Tibial artery (tissue), 4 donors: ENCODE results near the gene CXCR1.
"Not testable (repeated sequence)": the region's sequence is repeated elsewhere in the genome, so short reads cannot be mapped to it uniquely, and the experiment has no call there.

Source experiments
- DNase-seq, 2 donors: peaks; one replicate each; pipeline ENCODE4 v3.0.0-alpha.2; 2019
- H3K27ac ChIP-seq, 2 donors: fragments of 200-600 bp; sonication (generic) in 1 of 2; 1 replicate in 1 of 2; 2 replicates in 1 of 2; pipeline ENCODE4 v1.5.1; 2018 to 2019; ENCODE audit warnings: mild to moderate bottlenecking in 1 of 2
- H3K27me3 ChIP-seq, 2 donors: fragments of 200-600 bp; sonication (generic) in 1 of 2; one replicate each; pipeline versions ENCODE4 v1.5.1 to v1.6.0; 2016 to 2019
- H3K36me3 ChIP-seq, 3 donors: fragments of 200-600 bp; sonication (generic) in 2 of 3; one replicate each; pipeline ENCODE4 v1.5.1; 2016 to 2019; ENCODE audit warnings: mild to moderate bottlenecking in 2 of 3
- H3K4me1 ChIP-seq, 4 donors: fragments of 200-600 bp; sonication (generic) in 2 of 4; 1 replicate in 3 of 4; 2 replicates in 1 of 4; pipeline ENCODE4 v1.5.1; 2016 to 2019
- H3K4me3 ChIP-seq, 2 donors: fragments of 200-600 bp; sonication (generic) in 1 of 2; 1 replicate in 1 of 2; 2 replicates in 1 of 2; pipeline ENCODE4 v1.5.1; 2018 to 2019; ENCODE audit warnings: mild to moderate bottlenecking in 2 of 2
- H3K9me3 ChIP-seq, 3 donors: fragments of 200-600 bp; sonication (generic) in 1 of 3; one replicate each; pipeline ENCODE4 v1.5.1; 2016 to 2019
- intact Hi-C: fragments of 100-400 bp; cut with DNase I; formaldehyde crosslinking; loops from one replicate; pipeline ENCODE4 v1.15.0; 2023; ENCODE audit warnings: low total_unique reads
- TF ChIP-seq, protein P1 (sequence below), 2 experiments: fragments of 200-600 bp in 1 of 2; fragments of 450-650 bp in 1 of 2; IDR thresholded peaks; one replicate each; pipeline ENCODE4 v1.5.1; 2017 to 2019; ENCODE audit warnings: antibody characterized with exemption in 2 of 2, mild to moderate bottlenecking in 1 of 2, moderate library complexity in 1 of 2

Gene CXCR1

DNA sequence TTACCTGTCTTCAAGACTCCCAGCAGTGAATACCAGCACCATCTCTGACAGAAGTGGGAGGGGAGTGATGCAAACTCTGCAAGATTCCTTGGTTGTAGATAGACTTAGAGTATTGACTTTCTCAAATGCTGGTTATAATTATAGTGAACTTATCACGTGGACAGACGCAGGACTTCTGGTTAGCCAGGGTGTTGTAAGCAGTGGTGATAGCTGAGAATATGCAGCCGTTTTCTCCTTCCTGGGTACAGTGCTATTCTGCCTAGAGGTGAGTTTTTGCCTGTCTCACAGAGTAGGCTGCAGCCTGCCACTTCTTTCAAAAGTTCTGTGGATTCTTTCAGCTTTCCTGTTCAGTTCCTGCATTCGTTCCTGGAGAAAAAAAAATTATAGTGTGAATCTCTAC is 41.7 kb downstream of the CXCR1 start:
- Histone ChIP-seq H3K27me3 (peaks cover 0 to 17% of the 10 kb centered on the region in 2 donors), H3K9me3 (peaks cover 0 to 13% (median 11%) of the 10 kb centered on the region in 3 donors), H3K4me1 (no peaks in the 10 kb centered on the region), H3K36me3 (no peaks in the 10 kb centered on the region), H3K27ac (no peak overlapping the region), H3K4me3 (no peak overlapping the region)
- intact Hi-C loops = no loop called here
- TF ChIP-seq, protein P1, sequence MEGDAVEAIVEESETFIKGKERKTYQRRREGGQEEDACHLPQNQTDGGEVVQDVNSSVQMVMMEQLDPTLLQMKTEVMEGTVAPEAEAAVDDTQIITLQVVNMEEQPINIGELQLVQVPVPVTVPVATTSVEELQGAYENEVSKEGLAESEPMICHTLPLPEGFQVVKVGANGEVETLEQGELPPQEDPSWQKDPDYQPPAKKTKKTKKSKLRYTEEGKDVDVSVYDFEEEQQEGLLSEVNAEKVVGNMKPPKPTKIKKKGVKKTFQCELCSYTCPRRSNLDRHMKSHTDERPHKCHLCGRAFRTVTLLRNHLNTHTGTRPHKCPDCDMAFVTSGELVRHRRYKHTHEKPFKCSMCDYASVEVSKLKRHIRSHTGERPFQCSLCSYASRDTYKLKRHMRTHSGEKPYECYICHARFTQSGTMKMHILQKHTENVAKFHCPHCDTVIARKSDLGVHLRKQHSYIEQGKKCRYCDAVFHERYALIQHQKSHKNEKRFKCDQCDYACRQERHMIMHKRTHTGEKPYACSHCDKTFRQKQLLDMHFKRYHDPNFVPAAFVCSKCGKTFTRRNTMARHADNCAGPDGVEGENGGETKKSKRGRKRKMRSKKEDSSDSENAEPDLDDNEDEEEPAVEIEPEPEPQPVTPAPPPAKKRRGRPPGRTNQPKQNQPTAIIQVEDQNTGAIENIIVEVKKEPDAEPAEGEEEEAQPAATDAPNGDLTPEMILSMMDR (IDR thresholded peaks at IDR 0.05) = no peak
- no peak for DNase-seq

DNA sequence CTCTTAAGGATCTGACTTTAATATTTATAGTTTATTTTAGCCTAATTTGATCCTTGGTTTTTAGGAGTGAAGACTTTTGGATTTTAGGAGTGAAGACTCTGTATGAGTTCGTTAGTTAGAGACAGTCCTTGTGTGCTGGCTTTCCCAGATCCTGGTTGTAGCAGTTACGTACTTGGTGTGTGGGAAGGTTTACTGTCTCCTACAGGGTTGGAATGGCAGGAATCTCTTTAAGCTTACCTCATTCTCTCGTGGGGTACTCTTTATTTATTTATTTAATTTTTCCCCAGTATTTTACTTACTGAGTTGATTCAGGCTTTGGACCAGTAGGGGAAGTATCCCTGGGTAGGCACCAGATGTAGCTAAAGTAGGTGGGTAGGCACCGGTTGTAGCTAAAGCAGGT is 42.8 kb downstream of the CXCR1 start:
- peaks cover 0 to 13% (median 11%) of the 10 kb centered on the region in 3 donors for H3K9me3 ChIP-seq
- H3K27me3 ChIP-seq = peaks cover 0 to 15% of the 10 kb centered on the region in 2 donors
- H3K27ac ChIP-seq = no peak overlapping the region
- DNase-seq = no peak
- TF ChIP-seq, protein P1 (IDR thresholded peaks at IDR 0.05) = no peak
- intact Hi-C loops = no loop called here
- H3K4me1 ChIP-seq = no peaks in the 10 kb centered on the region
- H3K36me3 ChIP-seq = no peaks in the 10 kb centered on the region
- no peak overlapping the region for H3K4me3 ChIP-seq

DNA sequence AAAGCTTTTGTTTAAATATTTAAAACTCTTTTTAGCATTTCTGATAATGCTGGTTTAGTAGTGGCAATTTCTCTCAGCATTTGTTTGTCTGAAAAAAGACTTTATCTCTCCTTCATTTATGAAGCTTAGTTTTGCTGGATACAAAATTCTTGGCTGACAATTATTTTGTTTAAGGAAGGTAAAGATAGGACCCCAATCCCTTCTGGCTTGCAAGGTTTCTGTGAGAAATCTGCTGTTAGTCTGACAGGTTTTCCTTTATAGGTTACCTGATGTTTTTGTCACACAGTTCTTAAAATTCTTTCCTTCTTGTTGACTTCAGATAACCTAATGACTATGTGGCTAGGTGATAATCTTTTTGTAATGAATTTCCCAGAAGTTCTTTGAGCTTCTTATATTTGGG is 44.5 kb downstream of the CXCR1 start:
- H3K27me3 ChIP-seq = peaks cover 0 to 11% of the 10 kb centered on the region in 2 donors

DNA sequence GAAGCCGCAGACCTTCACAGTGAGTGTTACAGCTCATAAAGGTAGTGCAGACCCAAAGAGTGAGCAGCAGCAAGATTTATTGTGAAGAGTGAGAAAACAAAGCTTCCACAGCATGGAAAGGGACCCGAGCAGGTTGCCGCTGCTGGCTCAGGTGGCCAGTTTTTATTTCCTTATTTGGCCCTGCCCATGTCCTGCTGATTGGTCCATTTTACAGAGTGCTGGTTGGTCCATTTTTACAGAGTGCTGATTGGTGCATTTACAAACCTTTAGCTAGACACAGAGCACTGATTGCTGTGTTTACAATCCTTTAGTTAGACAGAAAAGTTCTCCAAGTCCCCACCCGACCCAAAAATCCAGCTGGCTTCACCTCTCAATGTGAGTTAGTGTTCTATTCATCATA is 45.0 kb downstream of the CXCR1 start:
- H3K27me3 ChIP-seq = peaks cover 0 to 11% of the 10 kb centered on the region in 2 donors
- H3K9me3 ChIP-seq = peaks cover 0 to 24% (median 19%) of the 10 kb centered on the region in 3 donors
- H3K4me1 ChIP-seq, DNase-seq, intact Hi-C loops, H3K27ac ChIP-seq, H3K4me3 ChIP-seq, H3K36me3 ChIP-seq: not testable (repeated sequence)

More for the DNA sequence above, 44.5 kb downstream of the CXCR1 start:
- H3K36me3 ChIP-seq, H3K27ac ChIP-seq, H3K4me1 ChIP-seq, H3K4me3 ChIP-seq, DNase-seq, intact Hi-C loops: not testable (repeated sequence)
- peaks cover 0 to 19% (median 15%) of the 10 kb centered on the region in 3 donors for H3K9me3 ChIP-seq
